PC-9 (cell line): ENCODE measurements around the gene TBPL1.

ENCODE experiments used
- CTCF ChIP-seq: fragments of 200-600 bp; sonication (generic); conservative IDR thresholded peaks from 2 replicates; pipeline ENCODE4 v1.6.1; 2017; ENCODE audit warnings: mixed run types, antibody characterized with exemption, mild to moderate bottlenecking, moderate library complexity
- EZH2 ChIP-seq: fragments of 200-600 bp; sonication (generic); IDR thresholded peaks from 2 replicates; pipeline ENCODE4 v1.8.0; 2017; ENCODE audit warnings: antibody characterized with exemption, low read depth

GRCh38 chr6:133959667-133960368 is 6.8 kb downstream of the TBPL1 start:
- TF ChIP-seq CTCF (no peak), EZH2 (no peak)
